OCI-LY1 (cell line): Measurements from ENCODE around the gene GJC3.
"Not testable (repeated sequence)": the region's sequence is repeated elsewhere in the genome, so short reads cannot be mapped to it uniquely, and the experiment has no call there.

Experiments
- H2AFZ ChIP-seq: fragments of 200-600 bp; sonication (generic), shearing (Covaris generic); 2 replicates; pipeline ENCODE4 v1.6.0; 2014; ENCODE audit warnings: antibody characterized with exemption, mild to moderate bottlenecking, low read length
- H3F3A ChIP-seq: fragments of 200-600 bp; sonication (generic), shearing (Covaris generic); 2 replicates; pipeline ENCODE4 v1.6.0; 2014; ENCODE audit warnings: mild to moderate bottlenecking, antibody characterized with exemption, low read length, moderate library complexity; ENCODE audit not compliant: insufficient read depth
- H3K27ac ChIP-seq: fragments of 200-600 bp; sonication (generic); 2 replicates; pipeline ENCODE4 v1.5.1; 2014; ENCODE audit warnings: low read length, mixed run types, mild to moderate bottlenecking, low read depth; ENCODE audit not compliant: poor library complexity, severe bottlenecking
- H3K27me3 ChIP-seq: fragments of 200-600 bp; sonication (generic); 2 replicates; pipeline ENCODE4 v1.6.0; 2014; ENCODE audit warnings: antibody characterized with exemption, mild to moderate bottlenecking, low read length, moderate library complexity; ENCODE audit not compliant: insufficient read depth
- H3K36me3 ChIP-seq: fragments of 200-600 bp; sonication (generic); 2 replicates; pipeline ENCODE4 v1.6.1; 2014; ENCODE audit warnings: mild to moderate bottlenecking, antibody characterized with exemption, low read length, moderate library complexity, mixed read lengths; ENCODE audit not compliant: insufficient read depth
- H3K4me1 ChIP-seq: fragments of 200-600 bp; sonication (generic); 2 replicates; pipeline ENCODE4 v1.5.1; 2014; ENCODE audit warnings: mild to moderate bottlenecking, low read length, moderate library complexity; ENCODE audit not compliant: insufficient read depth, severe bottlenecking
- H3K4me2 ChIP-seq: fragments of 200-600 bp; sonication (generic), shearing (Covaris generic); 2 replicates; pipeline ENCODE4 v1.6.1; 2014; ENCODE audit warnings: low read length
- H3K4me3 ChIP-seq: fragments of 200-600 bp; sonication (generic); 2 replicates; pipeline ENCODE4 v1.5.1; 2014; ENCODE audit warnings: low read length, low read depth, mild to moderate bottlenecking, mixed read lengths; ENCODE audit not compliant: poor library complexity, severe bottlenecking
- H3K79me2 ChIP-seq: fragments of 200-600 bp; shearing (Covaris generic); 2 replicates; pipeline ENCODE4 v1.6.1; 2016; ENCODE audit warnings: mixed run types, low read length, mixed read lengths; ENCODE audit not compliant: insufficient read depth
- H3K9ac ChIP-seq: fragments of 200-600 bp; sonication (generic), shearing (Covaris generic); 2 replicates; pipeline ENCODE4 v1.6.1; 2014; ENCODE audit warnings: mild to moderate bottlenecking, low read length, mixed read lengths
- H3K9me2 ChIP-seq: fragments of 200-600 bp; sonication (generic), shearing (Covaris generic); 2 replicates; pipeline ENCODE4 v1.6.1; 2014; ENCODE audit warnings: low read depth, mild to moderate bottlenecking, low read length, mixed read lengths
- H3K9me3 ChIP-seq: fragments of 200-600 bp; shearing (Covaris generic); 2 replicates; pipeline ENCODE4 v1.6.1; 2014; ENCODE audit warnings: low read length, mixed read lengths
- H4K20me1 ChIP-seq: fragments of 200-600 bp; sonication (generic), shearing (Covaris generic); 2 replicates; pipeline ENCODE4 v1.6.0; 2016; ENCODE audit warnings: mild to moderate bottlenecking, low read length; ENCODE audit not compliant: insufficient read depth
- EZH2 ChIP-seq: fragments of 200-600 bp; sonication (generic), shearing (Covaris generic); IDR thresholded peaks from 2 replicates; pipeline ENCODE4 v1.8.0; 2017; ENCODE audit warnings: borderline replicate concordance, mixed run types, mild to moderate bottlenecking, antibody characterized with exemption, low read length, moderate library complexity, mixed read lengths
- TF ChIP-seq, protein P1 (sequence below): fragments of 200-600 bp; sonication (generic), shearing (Covaris generic); IDR thresholded peaks from 2 replicates; pipeline ENCODE4 v1.5.1; 2017; ENCODE audit warnings: mild to moderate bottlenecking, antibody characterized with exemption, low read length, moderate library complexity, mixed read lengths

Gene GJC3

DNA sequence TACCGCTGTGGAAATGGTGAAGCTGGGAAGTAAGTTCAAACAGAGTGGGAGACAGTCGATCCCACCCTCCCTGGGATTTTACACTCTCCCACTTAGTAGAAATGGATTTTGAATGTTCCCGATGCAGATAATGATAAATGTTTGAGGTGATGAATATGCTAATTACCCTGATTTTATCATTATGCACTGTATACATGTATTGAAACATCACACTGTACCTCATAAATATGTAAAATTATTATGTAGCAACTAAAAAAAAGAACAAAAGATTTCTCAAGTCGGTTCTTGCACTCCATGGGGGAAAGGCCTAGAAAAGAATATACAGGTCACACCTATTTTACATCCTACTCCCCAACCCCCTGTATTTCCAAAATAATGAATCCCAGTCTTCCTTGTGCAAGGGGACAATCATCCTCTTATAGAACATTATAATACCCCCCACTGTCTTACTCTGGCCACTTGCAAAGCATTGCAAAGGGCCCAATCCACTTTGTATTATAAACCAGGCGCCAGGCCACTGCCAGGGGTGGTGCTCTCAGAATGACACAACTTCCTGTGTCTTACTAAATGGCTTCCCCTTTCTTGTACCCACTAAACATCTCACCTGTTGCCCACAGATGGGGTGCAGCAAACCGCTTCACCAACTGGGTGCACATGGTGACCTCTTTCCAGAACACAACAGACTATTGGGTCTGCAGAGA, 31.9 kb downstream of the GJC3 start:
- no peaks in the 10 kb centered on the region for H3K9me3 ChIP-seq
- H2AFZ ChIP-seq, result no peak overlapping the region
- no peaks in the 10 kb centered on the region for H4K20me1 ChIP-seq
- H3K9ac ChIP-seq, result no peak overlapping the region
- no peak overlapping the region for H3K4me3 ChIP-seq
- H3K79me2 ChIP-seq, result no peaks in the 10 kb centered on the region
- no peaks in the 10 kb centered on the region for H3K9me2 ChIP-seq
- H3K27me3 ChIP-seq, result no peaks in the 10 kb centered on the region
- no peak overlapping the region for H3K4me2 ChIP-seq
- no peaks in the 10 kb centered on the region for H3F3A ChIP-seq
- H3K4me1 ChIP-seq, result no peaks in the 10 kb centered on the region
- TF ChIP-seq, protein P1, sequence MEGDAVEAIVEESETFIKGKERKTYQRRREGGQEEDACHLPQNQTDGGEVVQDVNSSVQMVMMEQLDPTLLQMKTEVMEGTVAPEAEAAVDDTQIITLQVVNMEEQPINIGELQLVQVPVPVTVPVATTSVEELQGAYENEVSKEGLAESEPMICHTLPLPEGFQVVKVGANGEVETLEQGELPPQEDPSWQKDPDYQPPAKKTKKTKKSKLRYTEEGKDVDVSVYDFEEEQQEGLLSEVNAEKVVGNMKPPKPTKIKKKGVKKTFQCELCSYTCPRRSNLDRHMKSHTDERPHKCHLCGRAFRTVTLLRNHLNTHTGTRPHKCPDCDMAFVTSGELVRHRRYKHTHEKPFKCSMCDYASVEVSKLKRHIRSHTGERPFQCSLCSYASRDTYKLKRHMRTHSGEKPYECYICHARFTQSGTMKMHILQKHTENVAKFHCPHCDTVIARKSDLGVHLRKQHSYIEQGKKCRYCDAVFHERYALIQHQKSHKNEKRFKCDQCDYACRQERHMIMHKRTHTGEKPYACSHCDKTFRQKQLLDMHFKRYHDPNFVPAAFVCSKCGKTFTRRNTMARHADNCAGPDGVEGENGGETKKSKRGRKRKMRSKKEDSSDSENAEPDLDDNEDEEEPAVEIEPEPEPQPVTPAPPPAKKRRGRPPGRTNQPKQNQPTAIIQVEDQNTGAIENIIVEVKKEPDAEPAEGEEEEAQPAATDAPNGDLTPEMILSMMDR, result no peak
- TF ChIP-seq EZH2, result no peak
- no peak overlapping the region for H3K27ac ChIP-seq
- H3K36me3 ChIP-seq, result peaks cover 29% of the 10 kb centered on the region

GRCh38 chr7:99894738-99895137, 34.7 kb downstream of the GJC3 start:
- H3K27me3 ChIP-seq, result no peaks in the 10 kb centered on the region
- no peak overlapping the region for H3K4me3 ChIP-seq
- no peak overlapping the region for H2AFZ ChIP-seq
- no peaks in the 10 kb centered on the region for H3F3A ChIP-seq
- no peak overlapping the region for H3K4me2 ChIP-seq
- H3K9me2 ChIP-seq, result no peaks in the 10 kb centered on the region
- H3K9ac ChIP-seq, result no peak overlapping the region
- H4K20me1 ChIP-seq, result no peaks in the 10 kb centered on the region
- no peak for TF ChIP-seq EZH2
- TF ChIP-seq, protein P1, result no peak
- no peak overlapping the region for H3K27ac ChIP-seq
- no peaks in the 10 kb centered on the region for H3K4me1 ChIP-seq
- peaks cover 5% of the 10 kb centered on the region; the same call in 1 of the 2 replicates for H3K9me3 ChIP-seq
- H3K36me3 ChIP-seq, result peaks cover 14% of the 10 kb centered on the region; the same call in 1 of the 2 replicates
- no peaks in the 10 kb centered on the region for H3K79me2 ChIP-seq

DNA sequence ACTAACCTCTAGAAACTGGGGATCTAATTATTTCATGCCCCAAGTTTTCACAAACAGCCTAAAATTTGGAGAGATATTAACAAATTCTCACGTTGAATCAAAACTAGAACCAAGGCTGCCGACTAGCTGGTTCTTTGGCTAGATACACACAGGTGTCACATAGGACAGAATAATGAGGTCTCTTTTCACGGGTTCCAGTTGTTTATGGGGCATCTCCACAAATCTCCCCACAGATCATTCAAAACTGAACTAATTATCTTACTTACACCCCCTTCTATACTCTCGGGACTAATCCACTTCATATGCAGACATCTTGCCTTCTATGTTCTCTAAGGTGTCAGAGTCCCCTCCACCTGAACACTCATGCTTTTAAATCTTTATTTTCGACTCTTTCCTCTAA, 36.1 kb downstream of the GJC3 start:
- Histone ChIP-seq H3K79me2 (no peaks in the 10 kb centered on the region), H3K4me3 (no peak overlapping the region), H2AFZ (no peak overlapping the region), H3K9me3 (peaks cover 5% of the 10 kb centered on the region; the same call in 1 of the 2 replicates), H3F3A (no peaks in the 10 kb centered on the region), H3K4me1 (no peaks in the 10 kb centered on the region), H3K9me2 (no peaks in the 10 kb centered on the region), H4K20me1 (no peaks in the 10 kb centered on the region), H3K27ac (no peak overlapping the region), H3K9ac (no peak overlapping the region), H3K4me2 (no peak overlapping the region), H3K27me3 (no peaks in the 10 kb centered on the region), H3K36me3 (peaks cover 14% of the 10 kb centered on the region; the same call in 1 of the 2 replicates)
- TF ChIP-seq, protein P1, result no peak
- TF ChIP-seq EZH2, result no peak

DNA sequence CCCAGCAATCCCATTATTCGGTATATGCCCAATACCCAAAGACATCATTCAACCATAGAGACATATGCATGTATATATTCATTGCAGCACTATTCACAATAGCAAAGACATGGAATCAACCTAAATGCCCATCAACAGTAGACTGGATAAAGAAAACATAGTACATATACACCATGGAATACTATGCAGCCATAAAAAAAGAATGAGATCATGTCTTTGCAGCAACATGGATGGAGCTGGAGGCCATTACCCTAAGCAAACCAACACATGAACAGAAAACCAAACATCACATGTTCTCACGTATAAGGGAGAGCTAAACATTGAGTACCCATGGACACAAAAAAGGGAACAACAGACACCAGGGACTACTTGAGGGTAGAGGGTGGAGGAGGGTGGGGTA, 39.1 kb downstream of the GJC3 start:
- H3K27me3 ChIP-seq, H3K9ac ChIP-seq, H3K4me2 ChIP-seq, H3K4me1 ChIP-seq, H3F3A ChIP-seq, H3K9me2 ChIP-seq, H3K27ac ChIP-seq, H3K9me3 ChIP-seq, H4K20me1 ChIP-seq, H3K79me2 ChIP-seq, H2AFZ ChIP-seq, H3K4me3 ChIP-seq: not testable (repeated sequence)
- peaks cover 11% of the 10 kb centered on the region; the same call in 1 of the 2 replicates for H3K36me3 ChIP-seq

DNA sequence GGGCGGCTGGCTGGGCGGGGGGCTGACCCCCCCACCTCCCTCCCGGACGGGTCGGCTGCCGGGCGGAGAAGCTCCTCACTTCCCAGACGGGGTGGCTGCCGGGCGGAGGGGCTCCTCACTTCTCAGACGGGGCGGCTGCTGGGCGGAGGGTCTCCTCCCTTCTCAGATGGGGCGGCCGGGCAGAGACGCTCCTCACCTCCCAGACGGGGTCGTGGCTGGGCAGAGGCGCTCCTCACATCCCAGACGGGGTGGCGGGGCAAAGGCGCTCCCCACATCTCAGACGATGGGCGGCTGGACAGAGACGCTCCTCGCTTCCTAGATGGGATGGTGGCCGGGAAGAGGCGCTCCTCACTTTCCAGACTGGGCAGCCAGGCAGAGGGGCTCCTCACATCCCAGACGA, 41.1 kb downstream of the GJC3 start:
- not testable (repeated sequence) for H3K4me3 ChIP-seq, H3K79me2 ChIP-seq, H3K4me2 ChIP-seq, H4K20me1 ChIP-seq, H3K27me3 ChIP-seq, H3K9me2 ChIP-seq, H3F3A ChIP-seq, H3K27ac ChIP-seq, H2AFZ ChIP-seq, H3K4me1 ChIP-seq, H3K9me3 ChIP-seq, H3K9ac ChIP-seq
- peaks cover 11% of the 10 kb centered on the region; the same call in 1 of the 2 replicates for H3K36me3 ChIP-seq
